ENCODE data around the gene KCNJ3.

Gene KCNJ3

GRCh38 chr2:154698296-154698720, at the start of gene KCNJ3:
KCNJ3 (plus strand) TSS chr2:154698695; CDS start chr2:154698776, 81 bp downstream.
- no peak for DNase-seq

GRCh38 chr2:154655499-154655898, 43.0 kb upstream of the KCNJ3 start:
- no peak for DNase-seq

GRCh38 chr2:154658854-154659253, 39.6 kb upstream of the KCNJ3 start:
- DNase-seq = no peak

- DNase-seq = no peak
Measured at GRCh38 chr2:154664248-154664647, 34.2 kb upstream of the KCNJ3 start.

GRCh38 chr2:154670083-154670482, 28.4 kb upstream of the KCNJ3 start:
- no peak for DNase-seq

GRCh38 chr2:154673694-154674093, 24.8 kb upstream of the KCNJ3 start:
- no peak for DNase-seq

GRCh38 chr2:154677401-154677800, 21.1 kb upstream of the KCNJ3 start:
- DNase-seq = no peak

GRCh38 chr2:154681741-154682140, 16.8 kb upstream of the KCNJ3 start:
- no peak for DNase-seq

- DNase-seq = no peak
Measured at GRCh38 chr2:154686162-154686561, 12.3 kb upstream of the KCNJ3 start.

- no peak for DNase-seq
Measured at GRCh38 chr2:154688373-154688772, 10.1 kb upstream of the KCNJ3 start.

- DNase-seq = no peak
Measured at GRCh38 chr2:154689158-154689557, 9.3 kb upstream of the KCNJ3 start.

- DNase-seq = no peak
Measured at GRCh38 chr2:154692927-154693326, 5.6 kb upstream of the KCNJ3 start.

- DNase-seq = no peak
Measured at GRCh38 chr2:154693741-154694340, 4.7 kb upstream of the KCNJ3 start.

- DNase-seq = no peak
Measured at GRCh38 chr2:154694881-154695280, 3.6 kb upstream of the KCNJ3 start.

- DNase-seq = no peak
Measured at GRCh38 chr2:154696369-154696768, 2.1 kb upstream of the KCNJ3 start.

- DNase-seq = no peak
Measured at GRCh38 chr2:154696810-154697417, 1.6 kb upstream of the KCNJ3 start.

GRCh38 chr2:154697418-154698252, 860 bp upstream of the KCNJ3 start:
- no peak for DNase-seq

- no peak for DNase-seq
Measured at GRCh38 chr2:154698721-154699574, 453 bp downstream of the KCNJ3 start.

GRCh38 chr2:154699575-154699930, 1.1 kb downstream of the KCNJ3 start:
- DNase-seq = no peak

GRCh38 chr2:154700136-154700535, 1.6 kb downstream of the KCNJ3 start:
- DNase-seq = no peak

- DNase-seq = no peak
Measured at GRCh38 chr2:154704991-154705390, 6.5 kb downstream of the KCNJ3 start.

- DNase-seq = no peak
Measured at GRCh38 chr2:154706660-154707059, 8.2 kb downstream of the KCNJ3 start.

- no peak for DNase-seq
Measured at GRCh38 chr2:154707994-154708575, 9.6 kb downstream of the KCNJ3 start.

All from activated effector memory CD4-positive, alpha-beta T cell treated with Interleukin-2 at 50 U/mL for 16 hours (primary cell).